Mesodermal cell (in vitro differentiated cells): ENCODE data around the gene MYL4.
"Not testable (repeated sequence)": the region's sequence is repeated elsewhere in the genome, so short reads cannot be mapped to it uniquely, and the experiment has no call there.

Source experiments
- H3K27ac ChIP-seq: 2 replicates; pipeline ENCODE4 v1.7.0; 2013; ENCODE audit warnings: mild to moderate bottlenecking, low read depth, low read length, moderate library complexity; ENCODE audit not compliant: severe bottlenecking
- H3K36me3 ChIP-seq: 2 replicates; pipeline ENCODE4 v1.7.1; 2013; ENCODE audit warnings: mild to moderate bottlenecking, low read length, moderate library complexity; ENCODE audit not compliant: control insufficient read depth, insufficient read depth
- H3K4me1 ChIP-seq: one replicate; pipeline ENCODE4 v1.7.1; 2013; ENCODE audit warnings: mild to moderate bottlenecking, low read length; ENCODE audit not compliant: insufficient read depth, control insufficient read depth, poor library complexity, severe bottlenecking
- H3K4me3 ChIP-seq: 2 replicates; pipeline ENCODE4 v1.7.0; 2013; ENCODE audit warnings: low read length, control low read depth, mild to moderate bottlenecking; ENCODE audit not compliant: insufficient read depth, poor library complexity, severe bottlenecking; ENCODE audit errors: extremely low read depth
- H3K9me3 ChIP-seq: 2 replicates; pipeline ENCODE4 v1.7.1; 2013; ENCODE audit warnings: mild to moderate bottlenecking, low read length, moderate library complexity; ENCODE audit not compliant: control insufficient read depth
- WGBS, 2 experiments: methylation state at CpG; one replicate each; pipeline ENCODE4 v1.1.5; 2013; ENCODE audit warnings: missing lambda C conversion rate in 2 of 2; ENCODE audit not compliant: insufficient coverage in 2 of 2; 5-methylcytosine and 5-hydroxymethylcytosine counted together

The MYL4 gene

DNA sequence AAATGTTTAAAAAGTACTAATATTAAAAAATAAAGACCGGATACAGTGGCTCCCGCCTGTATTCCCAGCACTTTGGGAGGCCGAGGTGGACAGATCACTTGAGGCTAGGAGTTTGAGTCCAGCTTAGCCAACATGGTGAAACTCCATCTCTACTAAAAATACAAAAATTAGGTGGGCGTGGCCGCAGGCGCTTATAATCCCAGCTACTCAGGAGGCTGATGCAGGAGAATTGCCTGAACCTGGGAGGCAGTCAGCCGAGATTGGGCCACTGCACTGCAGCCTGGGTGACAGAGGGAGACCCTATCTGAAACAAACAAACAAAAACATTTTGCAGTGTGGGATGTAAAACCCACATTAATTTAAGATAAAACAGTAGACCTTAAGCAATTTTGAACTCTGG lies 31.9 kb upstream of the MYL4 start:
- Histone ChIP-seq H3K9me3 (no peaks in the 10 kb centered on the region), H3K27ac (no peak overlapping the region), H3K4me1 (no peaks in the 10 kb centered on the region), H3K36me3 (peaks cover 70% of the 10 kb centered on the region), H3K4me3 (no peak overlapping the region)
- WGBS, 2 experiments, result 85 to 96% methylated on average over 4 to 7 of the region's 7 CpGs

DNA sequence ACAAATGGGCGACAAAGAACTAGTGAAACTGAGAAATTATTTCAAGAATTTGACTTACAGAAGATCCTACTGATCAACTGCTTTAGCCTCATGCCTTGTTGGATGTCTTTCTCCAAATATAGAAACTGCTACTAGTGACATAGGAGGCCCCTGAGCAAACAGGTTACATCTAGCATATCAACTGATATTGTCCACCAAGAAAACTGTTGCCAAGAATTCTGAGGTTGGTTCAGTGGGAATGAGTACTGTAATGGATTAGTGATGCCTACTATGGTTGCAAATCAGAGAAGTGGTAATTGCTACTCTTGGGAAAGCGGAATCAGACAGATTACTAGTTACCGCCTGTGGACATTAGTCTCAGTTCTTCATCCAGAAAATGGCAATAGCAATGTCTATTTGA lies 30.0 kb upstream of the MYL4 start:
- H3K4me3 ChIP-seq, result no peak overlapping the region

DNA sequence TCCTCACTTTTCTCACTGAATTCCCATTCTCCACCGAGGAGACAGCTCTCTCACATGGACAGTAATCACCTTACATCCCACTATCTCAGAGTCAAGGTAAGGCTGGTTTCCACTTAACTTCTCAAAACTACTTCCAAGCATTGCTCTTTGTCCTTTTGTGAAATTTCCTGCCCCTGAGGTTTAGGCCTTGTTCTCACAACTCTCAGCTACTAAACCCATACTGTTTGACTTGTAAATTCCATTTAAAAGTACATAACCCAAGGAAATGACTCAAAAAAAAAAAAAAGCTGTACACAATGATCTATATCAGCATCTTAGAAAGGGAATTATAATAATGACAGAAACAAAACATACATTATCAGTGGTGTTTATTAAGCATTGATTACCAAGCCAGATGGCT lies 28.8 kb upstream of the MYL4 start:
- H3K4me3 ChIP-seq, result no peak overlapping the region
- no peaks in the 10 kb centered on the region for H3K9me3 ChIP-seq
- WGBS, 2 experiments, result 63 to 90% methylated on average over 1 of the region's 1 CpG
- H3K27ac ChIP-seq, result no peak overlapping the region
- peaks cover 49% of the 10 kb centered on the region for H3K36me3 ChIP-seq
- no peaks in the 10 kb centered on the region for H3K4me1 ChIP-seq

More for the DNA sequence above, 30.0 kb upstream of the MYL4 start:
- no peaks in the 10 kb centered on the region for H3K4me1 ChIP-seq
- 93 to 100% methylated on average over 1 to 2 of the region's 3 CpGs for WGBS, 2 experiments
- no peaks in the 10 kb centered on the region for H3K9me3 ChIP-seq
- no peak overlapping the region for H3K27ac ChIP-seq
- peaks cover 58% of the 10 kb centered on the region for H3K36me3 ChIP-seq

DNA sequence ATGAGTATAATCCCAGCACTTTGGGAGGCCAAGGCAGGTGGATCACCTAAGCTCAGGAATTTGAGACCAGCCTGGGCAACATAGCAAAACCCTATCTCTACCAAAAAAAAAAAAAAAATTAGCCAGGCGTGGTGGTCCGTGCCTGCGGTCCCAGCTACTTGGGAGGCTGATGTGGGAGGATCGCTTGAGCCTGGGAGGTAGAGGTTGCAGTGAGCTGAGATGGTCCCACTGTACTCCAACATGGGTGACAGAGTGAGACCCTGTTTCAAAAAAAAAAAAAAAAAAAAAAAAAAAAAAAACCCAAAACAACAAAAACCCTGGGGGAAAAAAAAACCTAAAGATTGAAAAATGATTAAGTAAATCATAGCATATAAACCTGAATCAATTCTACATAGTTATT lies 28.2 kb upstream of the MYL4 start:
- H3K4me3 ChIP-seq, H3K4me1 ChIP-seq, H3K27ac ChIP-seq, H3K9me3 ChIP-seq: not testable (repeated sequence)
- no CpG with 5 or more reads among the region's 4 CpGs for WGBS, 2 experiments
- H3K36me3 ChIP-seq, result peaks cover 42% of the 10 kb centered on the region

DNA sequence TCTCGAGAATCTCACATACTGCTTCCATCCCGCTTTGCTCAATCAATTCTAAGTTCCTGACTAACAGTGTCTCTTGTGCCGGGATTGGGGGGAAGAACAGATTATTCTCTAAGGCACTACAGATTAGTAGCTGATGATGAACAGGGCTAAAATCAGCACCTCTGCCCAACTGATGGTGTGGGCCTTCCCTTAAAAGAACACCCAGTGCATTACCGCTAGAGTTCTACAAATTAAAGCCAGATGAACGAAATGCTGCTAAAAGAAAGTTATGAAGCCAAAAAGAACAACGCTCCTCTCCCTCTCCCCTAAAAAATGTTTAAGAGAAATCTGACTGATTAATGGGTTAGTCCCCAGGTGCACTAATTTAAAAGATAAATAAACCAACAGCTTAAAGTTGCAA lies 24.5 kb upstream of the MYL4 start:
- 90 to 100% methylated on average over 1 to 3 of the region's 6 CpGs for WGBS, 2 experiments
- no peak overlapping the region for H3K27ac ChIP-seq
- peaks cover 14% of the 10 kb centered on the region for H3K36me3 ChIP-seq
- no peaks in the 10 kb centered on the region for H3K9me3 ChIP-seq
- no peak overlapping the region for H3K4me3 ChIP-seq
- peaks cover 2% of the 10 kb centered on the region for H3K4me1 ChIP-seq

DNA sequence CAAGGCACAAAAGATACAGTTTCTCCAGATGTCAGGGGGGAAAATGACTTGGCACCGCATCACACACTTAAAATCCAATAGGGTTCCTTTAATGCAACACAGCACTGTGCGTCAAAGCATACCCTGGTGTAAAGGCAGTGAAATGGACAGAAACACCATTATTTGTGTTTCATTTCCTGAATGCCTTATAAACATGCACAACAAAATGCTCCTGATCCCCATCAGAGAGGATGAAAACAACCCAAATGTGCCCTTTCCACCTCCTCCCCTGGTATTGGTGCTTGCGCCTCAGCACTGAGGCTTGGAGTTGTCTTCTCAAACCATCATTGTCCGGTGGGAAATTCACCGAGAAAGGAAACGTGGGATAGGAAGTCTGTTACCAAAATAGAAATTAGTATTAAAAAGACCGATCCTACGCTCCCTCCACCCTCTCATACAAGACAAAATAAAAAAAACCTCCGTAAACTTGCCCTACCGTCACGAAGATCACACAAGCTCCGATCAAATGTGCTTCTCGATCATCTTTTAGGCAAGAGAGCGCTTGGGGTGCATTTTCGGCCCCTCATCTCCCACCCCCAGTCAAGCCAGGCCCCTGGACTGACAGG lies 20.8 kb upstream of the MYL4 start:
- WGBS, 2 experiments, result 0 to 3% methylated on average over 10 of the region's 15 CpGs
- Histone ChIP-seq H3K27ac (peak overlapping the region; percentile 95), H3K4me3 (peak overlapping the region; percentile 94), H3K36me3 (no peaks in the 10 kb centered on the region), H3K9me3 (no peaks in the 10 kb centered on the region), H3K4me1 (peaks cover 6% of the 10 kb centered on the region)

DNA sequence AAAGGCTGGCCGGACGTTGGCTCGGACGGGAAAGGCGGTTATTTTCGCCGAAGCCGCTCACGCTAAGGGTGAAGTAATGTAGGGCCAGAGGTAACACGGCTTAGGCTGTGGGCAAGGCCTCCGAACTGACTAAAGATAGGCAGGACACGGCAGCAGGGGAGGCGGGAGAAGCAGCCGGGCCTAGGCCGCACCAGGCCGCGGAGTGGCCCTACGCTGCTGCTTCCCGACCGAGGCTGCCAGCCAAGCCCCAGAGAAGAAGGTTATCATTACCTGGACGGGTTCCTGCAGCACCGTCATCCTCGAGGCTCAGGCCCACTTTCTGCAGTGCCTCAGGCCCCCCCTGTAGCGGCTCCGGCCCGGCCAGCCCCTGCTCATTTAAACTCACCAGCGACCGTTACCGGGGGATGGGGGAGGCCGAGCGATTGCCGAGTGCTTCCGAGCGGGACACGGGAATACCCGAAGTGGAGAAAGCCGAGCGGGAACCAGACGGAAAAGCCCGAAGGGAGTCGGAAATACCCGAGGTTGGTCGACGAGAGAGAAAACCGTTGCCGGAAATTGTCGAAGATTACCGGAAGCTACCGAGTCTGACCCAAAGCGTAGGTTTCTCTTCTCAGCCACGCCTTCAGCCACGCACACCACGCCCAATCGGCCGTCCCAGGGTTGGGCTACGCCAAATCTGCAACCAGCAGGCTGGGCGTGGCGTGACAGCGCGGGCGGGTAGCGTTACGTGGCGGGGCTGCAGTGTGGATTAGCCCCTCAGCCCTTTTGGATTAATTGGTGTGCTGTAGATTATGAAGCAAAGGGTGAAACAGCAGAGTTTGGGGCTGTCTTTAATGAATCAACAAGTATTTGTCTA lies 20.0 kb upstream of the MYL4 start, which contains the start of gene CDC27:
CDC27 (minus strand) TSS at position 420 of the 856 bp plus-strand sequence; CDS start at position 297, 123 bp downstream.
- WGBS, 2 experiments, result 0% methylated on average over 57 to 62 of the region's 64 CpGs
- peak within 1 kb of the TSS; percentile 94 for H3K4me3 ChIP-seq
- H3K4me1 ChIP-seq, result peaks cover 6% of the 10 kb centered on the region
- peak within 1 kb of the TSS; percentile 95 for H3K27ac ChIP-seq
- H3K36me3 ChIP-seq, result no peaks in the 10 kb centered on the region
- no peaks in the 10 kb centered on the region for H3K9me3 ChIP-seq

DNA sequence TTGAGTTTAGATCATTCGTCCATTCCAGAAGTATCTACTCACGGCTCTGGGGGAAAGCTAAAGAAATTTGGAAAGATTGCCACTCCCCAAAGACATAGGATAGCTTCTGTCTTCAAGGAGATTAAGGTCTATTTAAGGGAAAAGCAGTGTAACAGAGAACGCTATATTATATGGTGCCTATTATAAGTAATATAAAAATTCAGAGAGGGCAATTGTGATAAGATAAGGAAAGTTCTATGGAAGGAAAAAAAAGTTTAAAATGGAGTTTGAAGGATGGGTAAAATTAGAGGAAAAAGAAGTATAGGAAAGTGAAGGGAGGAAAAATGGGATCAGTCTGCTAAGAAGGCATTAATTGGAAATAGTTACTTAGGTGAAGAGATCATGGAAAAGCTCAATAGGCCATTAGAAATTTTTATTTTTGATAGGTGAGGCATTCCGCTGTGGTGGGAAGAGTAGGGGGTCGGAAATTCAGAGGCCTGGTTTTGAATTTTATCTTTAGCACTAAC lies 19.4 kb upstream of the MYL4 start:
- peak overlapping the region; percentile 6 for H3K27ac ChIP-seq
- peak overlapping the region; percentile 94 for H3K4me3 ChIP-seq
- H3K36me3 ChIP-seq, result no peaks in the 10 kb centered on the region
- peaks cover 6% of the 10 kb centered on the region for H3K4me1 ChIP-seq
- H3K9me3 ChIP-seq, result no peaks in the 10 kb centered on the region
- 100% methylated on average over 2 of the region's 5 CpGs; no CpG with 5 or more reads in 1 of the 2 experiments for WGBS, 2 experiments

DNA sequence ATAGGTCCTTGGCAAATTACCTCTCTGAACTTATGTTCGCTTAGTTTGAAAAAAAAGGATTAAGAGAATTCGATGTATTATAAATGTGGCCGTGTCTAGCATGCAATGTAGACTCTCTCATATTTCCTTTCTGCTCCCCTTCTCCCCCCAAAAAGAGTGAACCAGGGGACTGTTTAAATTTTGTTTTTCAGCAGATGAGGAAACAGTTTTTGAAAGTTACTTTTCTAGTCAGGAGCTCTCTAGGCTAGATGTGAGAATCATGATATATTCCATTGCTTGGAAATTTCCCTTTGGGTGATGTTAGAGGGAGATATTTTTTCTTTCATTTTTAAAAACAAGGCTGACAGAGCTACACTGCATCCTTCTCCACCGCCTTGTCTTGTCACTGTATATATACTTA lies 18.9 kb upstream of the MYL4 start:
- no peak overlapping the region for H3K27ac ChIP-seq
- no peak overlapping the region for H3K4me3 ChIP-seq
- peaks cover 6% of the 10 kb centered on the region for H3K4me1 ChIP-seq
- no CpG with 5 or more reads among the region's 4 CpGs for WGBS, 2 experiments
- no peaks in the 10 kb centered on the region for H3K36me3 ChIP-seq
- no peaks in the 10 kb centered on the region for H3K9me3 ChIP-seq

DNA sequence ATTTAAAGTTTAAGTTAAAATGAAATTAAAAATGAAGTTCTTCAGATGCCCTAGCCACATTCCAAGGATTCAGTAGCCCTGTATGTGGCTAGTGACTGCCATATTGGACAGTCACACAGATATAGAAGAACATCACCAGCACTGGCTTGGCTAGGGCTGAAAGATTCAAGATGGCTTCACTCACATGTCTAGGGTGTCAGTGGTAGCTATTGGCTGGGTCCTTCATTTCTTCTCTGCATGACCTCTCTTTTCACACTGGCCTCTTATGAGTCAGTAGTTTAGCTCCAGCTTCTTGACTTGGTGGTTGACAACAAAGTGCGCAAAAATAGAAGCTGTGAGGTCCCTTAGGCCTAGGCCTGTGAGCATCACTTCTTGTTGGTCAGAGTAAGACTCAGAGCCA lies 18.4 kb upstream of the MYL4 start:
- 100% methylated on average over 1 of the region's 1 CpG for WGBS, 2 experiments
- H3K4me3 ChIP-seq, result no peak overlapping the region
- H3K27ac ChIP-seq, result no peak overlapping the region
- no peaks in the 10 kb centered on the region for H3K9me3 ChIP-seq
- peaks cover 6% of the 10 kb centered on the region for H3K4me1 ChIP-seq
- no peaks in the 10 kb centered on the region for H3K36me3 ChIP-seq

DNA sequence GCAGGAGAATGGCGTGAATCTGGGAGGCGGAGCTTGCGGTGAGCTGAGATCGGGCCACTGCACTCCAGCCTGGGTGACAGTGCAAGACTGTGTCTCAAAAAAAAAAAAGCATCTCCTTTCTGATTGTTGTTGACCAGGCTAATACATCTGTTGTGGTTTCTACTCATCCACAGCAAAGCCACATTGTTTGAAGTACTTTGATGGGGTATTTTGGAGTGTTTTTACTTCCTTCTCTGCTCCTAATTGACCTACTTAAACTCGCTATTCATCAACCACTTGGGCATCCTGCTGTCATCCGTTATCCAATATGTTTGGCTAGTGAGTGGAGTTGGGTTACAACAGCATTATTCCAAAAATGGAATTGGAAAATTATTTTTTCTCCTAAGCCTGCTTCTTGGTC lies 16.6 kb upstream of the MYL4 start:
- no peaks in the 10 kb centered on the region for H3K36me3 ChIP-seq
- peaks cover 6% of the 10 kb centered on the region for H3K4me1 ChIP-seq
- H3K27ac ChIP-seq, result no peak overlapping the region
- H3K9me3 ChIP-seq, result no peaks in the 10 kb centered on the region
- no peak overlapping the region for H3K4me3 ChIP-seq
- 94 to 96% methylated on average over 4 of the region's 6 CpGs for WGBS, 2 experiments
